ENCODE results near the gene LSMEM2. TPM values are rescaled to one million over a fixed set of nuclear protein-coding genes. Genes with fewer than 3 reads are reported as not detected.

The LSMEM2 gene
- total RNA-seq, 1 donor from 2014 or later, result not detected

DNA sequence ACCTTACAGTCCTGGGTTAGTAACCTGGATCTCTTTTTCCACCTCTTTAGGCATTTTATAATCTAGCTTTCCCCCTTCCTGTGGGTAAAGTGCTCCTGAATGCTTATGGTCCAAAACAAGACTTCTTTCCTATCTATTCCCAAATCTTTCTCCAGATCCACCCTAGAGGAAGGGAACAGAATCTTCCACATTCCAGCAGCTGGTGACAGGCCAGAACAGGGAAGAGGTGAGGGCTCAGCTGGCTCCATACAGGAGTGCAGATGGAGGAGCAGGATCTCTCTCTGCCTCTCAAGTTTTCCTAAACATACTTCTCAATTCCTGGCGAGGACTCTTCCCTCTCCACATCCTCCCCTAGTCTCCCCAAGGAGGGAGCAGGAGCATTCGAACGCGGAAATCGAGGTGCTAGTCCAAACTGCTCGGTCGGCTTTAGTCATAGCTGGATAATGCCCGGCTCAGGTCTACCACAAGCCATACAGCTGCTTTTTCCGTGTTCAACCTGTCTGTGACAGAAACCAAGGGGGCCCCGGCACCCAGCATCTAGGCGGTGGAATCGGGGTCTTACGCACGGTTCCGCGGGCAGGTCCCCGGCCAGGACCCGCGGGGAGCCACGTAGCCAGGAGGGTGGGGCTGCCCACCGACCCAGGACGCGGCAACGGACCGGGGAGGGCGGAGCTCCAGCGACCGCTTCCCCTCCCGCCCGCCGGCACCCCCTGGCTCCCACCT is 57.7 kb downstream of the LSMEM2 start:
- TF ChIP-seq, protein P1, sequence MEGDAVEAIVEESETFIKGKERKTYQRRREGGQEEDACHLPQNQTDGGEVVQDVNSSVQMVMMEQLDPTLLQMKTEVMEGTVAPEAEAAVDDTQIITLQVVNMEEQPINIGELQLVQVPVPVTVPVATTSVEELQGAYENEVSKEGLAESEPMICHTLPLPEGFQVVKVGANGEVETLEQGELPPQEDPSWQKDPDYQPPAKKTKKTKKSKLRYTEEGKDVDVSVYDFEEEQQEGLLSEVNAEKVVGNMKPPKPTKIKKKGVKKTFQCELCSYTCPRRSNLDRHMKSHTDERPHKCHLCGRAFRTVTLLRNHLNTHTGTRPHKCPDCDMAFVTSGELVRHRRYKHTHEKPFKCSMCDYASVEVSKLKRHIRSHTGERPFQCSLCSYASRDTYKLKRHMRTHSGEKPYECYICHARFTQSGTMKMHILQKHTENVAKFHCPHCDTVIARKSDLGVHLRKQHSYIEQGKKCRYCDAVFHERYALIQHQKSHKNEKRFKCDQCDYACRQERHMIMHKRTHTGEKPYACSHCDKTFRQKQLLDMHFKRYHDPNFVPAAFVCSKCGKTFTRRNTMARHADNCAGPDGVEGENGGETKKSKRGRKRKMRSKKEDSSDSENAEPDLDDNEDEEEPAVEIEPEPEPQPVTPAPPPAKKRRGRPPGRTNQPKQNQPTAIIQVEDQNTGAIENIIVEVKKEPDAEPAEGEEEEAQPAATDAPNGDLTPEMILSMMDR (conservative IDR thresholded peaks at IDR 0.05; ENCODE audit: low read depth, low read length), result no peak
- peak overlapping the region; percentile 95 for H3K4me3 ChIP-seq (ENCODE audit: low read depth, low read length)
- DNase-seq (ENCODE audit: low read depth), result no peak

DNA sequence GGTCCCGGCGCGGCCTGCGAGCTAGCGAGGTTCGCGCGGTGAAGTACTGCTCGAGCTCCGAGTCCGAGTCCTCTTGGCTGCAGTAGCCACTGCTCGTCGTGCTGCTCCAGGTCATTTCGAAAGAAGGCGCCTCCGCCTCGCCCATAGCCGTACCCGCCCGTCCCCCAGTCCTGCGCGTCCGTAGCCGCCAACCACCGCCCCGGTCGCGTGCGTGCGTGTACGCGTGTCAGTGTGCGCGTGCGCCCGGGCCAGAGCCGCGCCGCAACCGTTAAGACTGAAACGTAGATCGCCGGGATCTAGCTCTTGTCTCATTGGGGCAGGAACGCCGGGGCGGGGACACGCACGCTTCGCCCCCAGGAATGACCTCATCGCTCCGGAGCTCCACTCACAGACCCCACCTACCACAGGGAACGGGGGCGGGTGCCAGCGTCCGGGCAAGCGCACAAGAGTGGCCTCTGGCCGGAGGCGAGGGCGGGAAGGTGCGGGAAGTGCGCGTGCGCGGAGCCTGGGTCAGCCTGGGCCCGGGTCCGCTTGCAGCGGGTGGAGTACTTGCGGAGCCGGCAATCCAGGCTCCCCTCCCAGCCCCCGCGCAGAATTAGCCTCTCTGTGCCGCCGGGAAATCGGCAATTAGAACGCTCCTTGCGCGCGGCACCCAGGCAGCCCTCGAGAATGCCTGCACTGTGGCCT is 58.4 kb downstream of the LSMEM2 start:
- peak; percentile 81 for DNase-seq (ENCODE audit: low read depth)
- peak overlapping the region; percentile 95 for H3K4me3 ChIP-seq (ENCODE audit: low read depth, low read length)
- TF ChIP-seq, protein P1 (conservative IDR thresholded peaks at IDR 0.05; ENCODE audit: low read depth, low read length), result no peak

Other genes with a start within 250 kb of the LSMEM2 start
- 52.3 and 80.7 TPM in 2 replicates for gene RBM5, start 190.2 kb upstream of the LSMEM2 start, total RNA-seq
- gene SEMA3F, start 123.8 kb upstream of the LSMEM2 start, total RNA-seq, result 36.0 and 58.6 TPM in 2 replicates
- not detected in 2 replicates for gene GNAT1, start 87.5 kb upstream of the LSMEM2 start, total RNA-seq
- not detected in 2 replicates for gene SLC38A3, start 73.8 kb upstream of the LSMEM2 start, total RNA-seq
- gene GNAI2, start 42.9 kb upstream of the LSMEM2 start, total RNA-seq, result 263 and 264 TPM in 2 replicates
- 4.6 and 29.5 TPM in 2 replicates for gene SEMA3B, start 9.9 kb upstream of the LSMEM2 start, total RNA-seq
- gene IFRD2, start 13.3 kb downstream of the LSMEM2 start, total RNA-seq, result 76.6 and 165 TPM in 2 replicates
- gene HYAL3, start 20.3 kb downstream of the LSMEM2 start, total RNA-seq, result 7.8 and 8.8 TPM in 2 replicates
- gene NAA80, start 20.3 kb downstream of the LSMEM2 start, total RNA-seq, result 8.5 and 19.4 TPM in 2 replicates
- 1.3 and 2.2 TPM in 2 replicates for gene HYAL1, start 24.5 kb downstream of the LSMEM2 start, total RNA-seq
- 123 and 145 TPM in 2 replicates for gene HYAL2, start 43.7 kb downstream of the LSMEM2 start, total RNA-seq
- gene TUSC2, start 49.1 kb downstream of the LSMEM2 start, total RNA-seq, result 39.8 and 46.6 TPM in 2 replicates
- 27.0 and 31.5 TPM in 2 replicates for gene RASSF1, start 61.7 kb downstream of the LSMEM2 start, total RNA-seq
- 0.92 and 3.1 TPM in 2 replicates for gene ZMYND10, start 66.6 kb downstream of the LSMEM2 start, total RNA-seq
- 24.6 and 27.3 TPM in 2 replicates for gene NPRL2, start 71.7 kb downstream of the LSMEM2 start, total RNA-seq
- 33.6 and 38.5 TPM in 2 replicates for gene CYB561D2, start 71.8 kb downstream of the LSMEM2 start, total RNA-seq
- gene TMEM115, start 80.4 kb downstream of the LSMEM2 start, total RNA-seq, result 54.6 and 56.0 TPM in 2 replicates
- 0.14 TPM in 1 of 2 replicates, not detected in the other for gene CACNA2D2, start 224.5 kb downstream of the LSMEM2 start, total RNA-seq

Data from epithelial cell of proximal tubule (primary cell).